ENCODE measurements around the gene MAP4K4. TPM values are rescaled to one million over a fixed set of nuclear protein-coding genes. Genes with fewer than 3 reads are reported as not detected.
A peak's percentile ranks its signal among the peaks of the same experiment; 100 is the strongest.

The MAP4K4 gene
- total and polyA plus RNA-seq, 2 of the 4 experiments (the other 2 are of a cell fraction), result 89.4 to 124 TPM

- dilution Hi-C loops (cut with HindIII; ENCODE audit: low sequenced_read_pairs, unreplicated experiment) (no loop called here), in situ Hi-C loops (cut with MboI; ENCODE audit: low sequenced_read_pairs) (no loop called here), intact Hi-C loops (cut with micrococcal nuclease) (no loop called here)
- H3K9ac ChIP-seq (ENCODE audit: low read depth, low read length), result no peak overlapping the region
- no TSS peak for BruUV-seq (replicated peaks)
- no peaks in the 10 kb centered on the region for H3K27me3 ChIP-seq (ENCODE audit: control insufficient read depth, insufficient read depth, low read length)
- WGBS, 2 experiments (ENCODE audit: extremely low coverage in 2 of 2, insufficient read length in 1 of 2), result 60% methylated on average over 1 of the region's 4 CpGs; no CpG with 5 or more reads in 1 of the 2 experiments
- peaks cover 79% of the 10 kb centered on the region for H4K20me1 ChIP-seq (ENCODE audit: insufficient read depth, low read length)
- peak overlapping the region; percentile 38 for H3K27ac ChIP-seq (ENCODE audit: insufficient read depth, low read length)
- peak overlapping the region; percentile 11; the same call in 1 of the 2 replicates for H2AK5ac ChIP-seq (ENCODE audit: low read depth, low read length)
- H3K18ac ChIP-seq (ENCODE audit: low read depth, low read length), result 0 out of 2 replicates have a peak overlapping the region, but pooled peaks have one; percentile 57
- peak overlapping the region; percentile 4; the same call in 1 of the 2 replicates for H3K4ac ChIP-seq (ENCODE audit: low read depth, low read length)
- peak overlapping the region; percentile 6; the same call in 1 of the 2 replicates for H3K23ac ChIP-seq (ENCODE audit: low read depth, low read length)
- peaks cover 40% of the 10 kb centered on the region for H3K9me1 ChIP-seq (ENCODE audit: insufficient read depth, low read length)
- peak overlapping the region; percentile 7 to 17; a peak in 1 of 4 replicates for H4K8ac ChIP-seq (ENCODE audit: low read depth in 2 of 2, low read length in 2 of 2)
- TF ChIP-seq BHLHE40 (IDR thresholded peaks at IDR 0.05; ENCODE audit: low read depth, low read length), result peak; percentile 32; the same call in 1 of the 2 replicates
- TF ChIP-seq RAD21 (IDR thresholded peaks at IDR 0.05; ENCODE audit: low read length), result no peak
- H3K4me3 ChIP-seq (ENCODE audit: insufficient read depth, low read depth, low read length), result no peak overlapping the region
- ATAC-seq (ENCODE audit: low read depth) (no peak), DNase-seq (no peak)
- no peak overlapping the region; the same call in 2 of the 3 replicates for H2BK15ac ChIP-seq (ENCODE audit: low read depth, low read length)
- no peak overlapping the region for H4K5ac ChIP-seq (ENCODE audit: low read depth, low read length)
- H3K9me3 ChIP-seq (ENCODE audit: control insufficient read depth, insufficient read depth, low read length), result no peaks in the 10 kb centered on the region
- no peak overlapping the region for H3K14ac ChIP-seq (replicated peaks; ENCODE audit: low read depth, low read length)
- CTCF ChIA-PET, result interaction anchor here (0.6 kb wide), 1 partner anchor 551 kb away, joined by 5 read pairs; no protein-coding TSS in a partner anchor
- H2AK9ac ChIP-seq (replicated peaks; ENCODE audit: low read depth, low read length, poor library complexity), result no peak overlapping the region
- POLR2A ChIA-PET (ENCODE audit: unreplicated experiment), result no interaction called here
- H3K4me2 ChIP-seq (ENCODE audit: low read depth, low read length), result peak overlapping the region; percentile 25
- peaks cover 40 to 80% of the 10 kb centered on the region in 2 experiments for H3K79me1 ChIP-seq (ENCODE audit: low read depth in 1 of 2, low read length in 2 of 2)
- peaks cover 1% of the 10 kb centered on the region; the same call in 1 of the 2 replicates for H3K36me3 ChIP-seq (ENCODE audit: control insufficient read depth, insufficient read depth, low read length)
- H3K4me1 ChIP-seq (ENCODE audit: control insufficient read depth, insufficient read depth, low read length), result peaks cover 29% of the 10 kb centered on the region
- H2BK5ac ChIP-seq (ENCODE audit: low read depth, low read length, poor library complexity, severe bottlenecking), result peak overlapping the region; percentile 14
- no peak overlapping the region for H3K56ac ChIP-seq (ENCODE audit: extremely low read depth, insufficient read depth, low read length)
- peak overlapping the region; percentile 2; the same call in 1 of the 2 replicates for H4K91ac ChIP-seq (ENCODE audit: insufficient read depth, low read depth, low read length)
- H2BK20ac ChIP-seq (ENCODE audit: low read depth, low read length), result no peak overlapping the region
- peak overlapping the region; percentile 61 for H2BK120ac ChIP-seq (ENCODE audit: low read depth, low read length)
- no peak overlapping the region for H2AFZ ChIP-seq (replicated peaks; ENCODE audit: low read length, poor library complexity)
Observed at GRCh38 chr2:101806701-101807100, 109.2 kb downstream of the MAP4K4 start.
